ENCODE data around the gene SNRK. TPM values are rescaled to one million over a fixed set of nuclear protein-coding genes. Genes with fewer than 3 reads are reported as not detected.

Gene SNRK
- total and polyA plus RNA-seq, 2 donors (not counting 3 experiments of a cell fraction or from before 2014, with no cell fraction given) = 43.3 to 99.9 TPM

GRCh38 chr3:43260412-43260811 lies 25.9 kb upstream of the SNRK start:
- Histone ChIP-seq H3K36me3 (ENCODE audit: control insufficient read depth in 2 of 2, extremely low read depth in 1 of 2, insufficient read depth in 2 of 2, low read length in 2 of 2) (no peaks in the 10 kb centered on the region), H3K79me2 (ENCODE audit: control insufficient read depth, insufficient read depth, low read length) (no peaks in the 10 kb centered on the region), H2AFZ (ENCODE audit: low read depth, low read length) (no peak overlapping the region), H3K27ac (ENCODE audit: insufficient read depth, low read depth, low read length) (no peak overlapping the region), H4K20me1 (replicated peaks; ENCODE audit: control insufficient read depth, extremely low read depth, insufficient read depth, low read length) (no peaks in the 10 kb centered on the region), H3K4me2 (ENCODE audit: insufficient read depth, low read length) (no peak overlapping the region), H3K9me3 (replicated peaks; ENCODE audit: control insufficient read depth, insufficient read depth, low read length) (no peaks in the 10 kb centered on the region), H3K9ac (replicated peaks; ENCODE audit: extremely low read depth, insufficient read depth, low read length) (no peak overlapping the region), H3K4me1 (ENCODE audit: control insufficient read depth, extremely low read depth, insufficient read depth, low read length) (no peaks in the 10 kb centered on the region), H3K9me1 (replicated peaks; ENCODE audit: control insufficient read depth, extremely low read depth, insufficient read depth, low read length) (no peaks in the 10 kb centered on the region), H3K27me3 (ENCODE audit: control insufficient read depth in 2 of 2, insufficient read depth in 2 of 2, low read length in 2 of 2) (no peaks in the 10 kb centered on the region), H3K4me3 (replicated peaks in 1 of 3; ENCODE audit: insufficient read depth in 1 of 3, low read depth in 1 of 3, low read length in 3 of 3) (no peak overlapping the region)
- TF ChIP-seq POLR2A (IDR thresholded peaks at IDR 0.05; ENCODE audit: low read depth, low read length) = no peak
- TF ChIP-seq MAX (IDR thresholded peaks at IDR 0.05; ENCODE audit: insufficient read depth, insufficient read length) = no peak
- TF ChIP-seq GATA2 (IDR thresholded peaks at IDR 0.05; ENCODE audit: insufficient read depth, insufficient read length, low read depth, low read length) = no peak
- dilution Hi-C loops (cut with MboI; ENCODE audit: extremely low pct_ligation_motif_present, low sequenced_read_pairs) = no loop called here
- FAIRE-seq = no peak
- POLR2A ChIA-PET = no interaction called here
- DNase-seq (ENCODE audit: low read depth, low spot score) = peak; percentile 17
- BruUV-seq (replicated peaks) = no TSS peak
- CTCF ChIA-PET = no interaction called here
- intact Hi-C loops (cut with micrococcal nuclease) = loop anchor here (1.0 kb wide), 1 partner anchor 37 kb away; no protein-coding TSS in a partner anchor

- intact Hi-C loops (cut with micrococcal nuclease) = no loop called here
Observed at GRCh38 chr3:43262194-43262593, 24.1 kb upstream of the SNRK start.

More at GRCh38 chr3:43262194-43262593, 24.1 kb upstream of the SNRK start:
- no peaks in the 10 kb centered on the region for H4K20me1 ChIP-seq (replicated peaks; ENCODE audit: control insufficient read depth, extremely low read depth, insufficient read depth, low read length)
- H3K27ac ChIP-seq (ENCODE audit: insufficient read depth, low read depth, low read length) = no peak overlapping the region
- no peak overlapping the region for H3K9ac ChIP-seq (replicated peaks; ENCODE audit: extremely low read depth, insufficient read depth, low read length)
- no peak overlapping the region for H3K4me2 ChIP-seq (ENCODE audit: insufficient read depth, low read length)
- no peaks in the 10 kb centered on the region for H3K36me3 ChIP-seq (ENCODE audit: control insufficient read depth in 2 of 2, extremely low read depth in 1 of 2, insufficient read depth in 2 of 2, low read length in 2 of 2)
- no peaks in the 10 kb centered on the region for H3K4me1 ChIP-seq (ENCODE audit: control insufficient read depth, extremely low read depth, insufficient read depth, low read length)
- no peak for FAIRE-seq
- no TSS peak for BruUV-seq (replicated peaks)
- ChIA-PET POLR2A (no interaction called here), CTCF (no interaction called here)
- no peaks in the 10 kb centered on the region for H3K9me1 ChIP-seq (replicated peaks; ENCODE audit: control insufficient read depth, extremely low read depth, insufficient read depth, low read length)
- H3K27me3 ChIP-seq (ENCODE audit: control insufficient read depth in 2 of 2, insufficient read depth in 2 of 2, low read length in 2 of 2) = no peaks in the 10 kb centered on the region
- no peak overlapping the region for H2AFZ ChIP-seq (ENCODE audit: low read depth, low read length)
- no peak for DNase-seq (ENCODE audit: low read depth, low spot score)
- TF ChIP-seq GATA2 (IDR thresholded peaks at IDR 0.05; ENCODE audit: insufficient read depth, insufficient read length, low read depth, low read length) (no peak), EZH2 (IDR thresholded peaks at IDR 0.05; ENCODE audit: borderline replicate concordance, low read depth, low read length, severe bottlenecking) (no peak), FOS (IDR thresholded peaks at IDR 0.05; ENCODE audit: borderline replicate concordance, insufficient read depth, low read length) (no peak), MYC (IDR thresholded peaks at IDR 0.05; ENCODE audit: low read depth, low read length) (no peak)
- dilution Hi-C loops (cut with MboI; ENCODE audit: extremely low pct_ligation_motif_present, low sequenced_read_pairs) = no loop called here
- H3K9me3 ChIP-seq (replicated peaks; ENCODE audit: control insufficient read depth, insufficient read depth, low read length) = no peaks in the 10 kb centered on the region
- H3K4me3 ChIP-seq (replicated peaks in 1 of 3; ENCODE audit: insufficient read depth in 1 of 3, low read depth in 1 of 3, low read length in 3 of 3) = no peak overlapping the region
- no peaks in the 10 kb centered on the region for H3K79me2 ChIP-seq (ENCODE audit: control insufficient read depth, insufficient read depth, low read length)

All from endothelial cell of umbilical vein (primary cell).